ENCODE measurements around the gene CFAP45. TPM values are rescaled to one million over a fixed set of nuclear protein-coding genes. Genes with fewer than 3 reads are reported as not detected.

CFAP45 gene
- total and polyA plus RNA-seq, 2 experiments from 2014 or later: 0.36 TPM; not detected in 1

GRCh38 chr1:159925719-159926078, 25.7 kb upstream of the CFAP45 start:
- ATAC-seq (peak; percentile 1; the same call in 2 of the 3 replicates), DNase-seq (ENCODE audit: low spot score) (no peak)
- H3F3A ChIP-seq (replicated peaks; ENCODE audit: low read depth): no peaks in the 10 kb centered on the region
- H3K27ac Mint-ChIP-seq: no peak overlapping the region
- peak overlapping the region; percentile 62 for H3K4me3 ChIP-seq
- TF ChIP-seq EZH2phosphoT487 (IDR thresholded peaks at IDR 0.05; ENCODE audit: unreplicated experiment): no peak
- peak; percentile 28; the same call in 1 of the 2 replicates for TF ChIP-seq CREB1 (CRISPR knock-in tag; IDR thresholded peaks at IDR 0.05; ENCODE audit: low read depth)
- no peak for TF ChIP-seq STAT1 (IDR thresholded peaks at IDR 0.05; ENCODE audit: unreplicated experiment)
- TF ChIP-seq NANOG (IDR thresholded peaks at IDR 0.05; ENCODE audit: borderline replicate concordance): no peak
- H3K4me3 Mint-ChIP-seq: peak overlapping the region; percentile 88
- H3K4me1 Mint-ChIP-seq: peaks cover 36% of the 10 kb centered on the region
- no peaks in the 10 kb centered on the region for H3K9me2 ChIP-seq (ENCODE audit: insufficient read depth)
- H3K27me3 ChIP-seq (ENCODE audit: insufficient read depth): peaks cover 20% of the 10 kb centered on the region
- no peaks in the 10 kb centered on the region; the same call in 2 of the 3 replicates for H3K9me3 Mint-ChIP-seq
- H4K20me1 ChIP-seq (replicated peaks; ENCODE audit: insufficient read depth): no peaks in the 10 kb centered on the region; the same call in 1 of the 2 replicates
- H2AFZ ChIP-seq: peak overlapping the region; percentile 94; the same call in 1 of the 2 replicates
- H3K27ac ChIP-seq (ENCODE audit: low read depth): no peak overlapping the region
- H3K4me2 ChIP-seq: peak overlapping the region; percentile 80
- no peaks in the 10 kb centered on the region; the same call in 1 of the 2 replicates for H3K79me2 ChIP-seq (replicated peaks; ENCODE audit: insufficient read depth)
- peaks cover 23% of the 10 kb centered on the region for H3K36me3 Mint-ChIP-seq (ENCODE audit: low read depth)
- no peaks in the 10 kb centered on the region for H3K36me3 ChIP-seq (ENCODE audit: insufficient read depth)
- H3K4me1 ChIP-seq (ENCODE audit: insufficient read depth): peaks cover 19% of the 10 kb centered on the region
- H3K27me3 Mint-ChIP-seq (ENCODE audit: insufficient read depth, low read depth, poor library complexity): peaks cover 17% of the 10 kb centered on the region

- Histone ChIP-seq H3K4me1 (ENCODE audit: insufficient read depth) (peaks cover 19% of the 10 kb centered on the region), H3K27ac (ENCODE audit: low read depth) (no peak within 1 kb of the TSS), H3F3A (replicated peaks; ENCODE audit: low read depth) (no peaks in the 10 kb centered on the region), H3K9me2 (ENCODE audit: insufficient read depth) (no peaks in the 10 kb centered on the region), H3K4me3 (peak within 1 kb of the TSS; percentile 62), H3K36me3 (ENCODE audit: insufficient read depth) (no peaks in the 10 kb centered on the region), H2AFZ (peak within 1 kb of the TSS; percentile 94), H3K4me2 (peak within 1 kb of the TSS; percentile 80), H3K27me3 (ENCODE audit: insufficient read depth) (peaks cover 20% of the 10 kb centered on the region), H3K79me2 (replicated peaks; ENCODE audit: insufficient read depth) (no peaks in the 10 kb centered on the region; the same call in 1 of the 2 replicates), H4K20me1 (replicated peaks; ENCODE audit: insufficient read depth) (no peaks in the 10 kb centered on the region; the same call in 1 of the 2 replicates)
- ATAC-seq: peak; percentile 78
- H3K4me1 Mint-ChIP-seq: peaks cover 36% of the 10 kb centered on the region
- peak; percentile 88 for TF ChIP-seq POLR2AphosphoS5 (IDR thresholded peaks at IDR 0.05; ENCODE audit: low read depth)
- TF ChIP-seq, protein P1, sequence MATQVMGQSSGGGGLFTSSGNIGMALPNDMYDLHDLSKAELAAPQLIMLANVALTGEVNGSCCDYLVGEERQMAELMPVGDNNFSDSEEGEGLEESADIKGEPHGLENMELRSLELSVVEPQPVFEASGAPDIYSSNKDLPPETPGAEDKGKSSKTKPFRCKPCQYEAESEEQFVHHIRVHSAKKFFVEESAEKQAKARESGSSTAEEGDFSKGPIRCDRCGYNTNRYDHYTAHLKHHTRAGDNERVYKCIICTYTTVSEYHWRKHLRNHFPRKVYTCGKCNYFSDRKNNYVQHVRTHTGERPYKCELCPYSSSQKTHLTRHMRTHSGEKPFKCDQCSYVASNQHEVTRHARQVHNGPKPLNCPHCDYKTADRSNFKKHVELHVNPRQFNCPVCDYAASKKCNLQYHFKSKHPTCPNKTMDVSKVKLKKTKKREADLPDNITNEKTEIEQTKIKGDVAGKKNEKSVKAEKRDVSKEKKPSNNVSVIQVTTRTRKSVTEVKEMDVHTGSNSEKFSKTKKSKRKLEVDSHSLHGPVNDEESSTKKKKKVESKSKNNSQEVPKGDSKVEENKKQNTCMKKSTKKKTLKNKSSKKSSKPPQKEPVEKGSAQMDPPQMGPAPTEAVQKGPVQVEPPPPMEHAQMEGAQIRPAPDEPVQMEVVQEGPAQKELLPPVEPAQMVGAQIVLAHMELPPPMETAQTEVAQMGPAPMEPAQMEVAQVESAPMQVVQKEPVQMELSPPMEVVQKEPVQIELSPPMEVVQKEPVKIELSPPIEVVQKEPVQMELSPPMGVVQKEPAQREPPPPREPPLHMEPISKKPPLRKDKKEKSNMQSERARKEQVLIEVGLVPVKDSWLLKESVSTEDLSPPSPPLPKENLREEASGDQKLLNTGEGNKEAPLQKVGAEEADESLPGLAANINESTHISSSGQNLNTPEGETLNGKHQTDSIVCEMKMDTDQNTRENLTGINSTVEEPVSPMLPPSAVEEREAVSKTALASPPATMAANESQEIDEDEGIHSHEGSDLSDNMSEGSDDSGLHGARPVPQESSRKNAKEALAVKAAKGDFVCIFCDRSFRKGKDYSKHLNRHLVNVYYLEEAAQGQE (IDR thresholded peaks at IDR 0.05; ENCODE audit: unreplicated experiment): no peak
- no peak for TF ChIP-seq CTCF (conservative IDR thresholded peaks at IDR 0.05; ENCODE audit: low read depth in 2 of 2)
- no peak for TF ChIP-seq EZH2phosphoT487 (IDR thresholded peaks at IDR 0.05; ENCODE audit: unreplicated experiment)
- TF ChIP-seq ZNF331 (CRISPR knock-in tag; IDR thresholded peaks at IDR 0.05; ENCODE audit: low read depth): no peak
- TF ChIP-seq CREB1 (CRISPR knock-in tag; IDR thresholded peaks at IDR 0.05; ENCODE audit: low read depth): 0 out of 2 replicates have a peak, but pooled peaks have one; percentile 1
- H3K36me3 Mint-ChIP-seq (ENCODE audit: low read depth): peaks cover 23% of the 10 kb centered on the region
- DNase-seq (ENCODE audit: low spot score): peak; percentile 95
- no peak within 1 kb of the TSS; the same call in 1 of the 2 replicates for H3K27ac Mint-ChIP-seq
- H3K4me3 Mint-ChIP-seq: peak within 1 kb of the TSS; percentile 88
- H3K27me3 Mint-ChIP-seq (ENCODE audit: insufficient read depth, low read depth, poor library complexity): peaks cover 17% of the 10 kb centered on the region
- no peaks in the 10 kb centered on the region; the same call in 2 of the 3 replicates for H3K9me3 Mint-ChIP-seq
Measured at GRCh38 chr1:159924791-159925718, 25.1 kb upstream of the CFAP45 start, which contains the start of gene TAGLN2. TSS of gene TAGLN2 (minus strand) at chr1:159925507. CDS start at chr1:159920509, 4,998 bp downstream.

All from GM23338 (cell line).